NCI-H774 (cell line): ENCODE data around the gene ERCC5.

ENCODE experiments used
- DNase-seq: peaks from one replicate; lab custom pipeline; 2025; lab: John Stamatoyannopoulos, UW

ERCC5 gene

DNA sequence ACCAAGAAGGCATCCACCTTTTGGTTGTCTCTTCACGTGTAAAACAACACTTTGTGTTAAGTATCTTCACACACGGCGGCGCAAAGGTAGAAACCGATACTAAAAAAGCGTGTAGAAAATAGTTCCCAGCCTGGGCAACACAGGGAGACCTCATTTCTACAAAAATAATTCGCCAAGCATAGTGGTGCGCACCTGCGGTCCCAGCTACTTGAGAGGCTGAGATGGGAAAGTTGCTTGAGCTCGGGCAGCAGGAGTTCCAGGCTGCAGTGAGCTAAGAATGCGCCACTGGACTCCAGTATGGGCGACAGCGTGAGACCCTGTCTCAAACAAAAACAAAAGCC lies 573 bp upstream of the ERCC5 start:
- no peak for DNase-seq

DNA sequence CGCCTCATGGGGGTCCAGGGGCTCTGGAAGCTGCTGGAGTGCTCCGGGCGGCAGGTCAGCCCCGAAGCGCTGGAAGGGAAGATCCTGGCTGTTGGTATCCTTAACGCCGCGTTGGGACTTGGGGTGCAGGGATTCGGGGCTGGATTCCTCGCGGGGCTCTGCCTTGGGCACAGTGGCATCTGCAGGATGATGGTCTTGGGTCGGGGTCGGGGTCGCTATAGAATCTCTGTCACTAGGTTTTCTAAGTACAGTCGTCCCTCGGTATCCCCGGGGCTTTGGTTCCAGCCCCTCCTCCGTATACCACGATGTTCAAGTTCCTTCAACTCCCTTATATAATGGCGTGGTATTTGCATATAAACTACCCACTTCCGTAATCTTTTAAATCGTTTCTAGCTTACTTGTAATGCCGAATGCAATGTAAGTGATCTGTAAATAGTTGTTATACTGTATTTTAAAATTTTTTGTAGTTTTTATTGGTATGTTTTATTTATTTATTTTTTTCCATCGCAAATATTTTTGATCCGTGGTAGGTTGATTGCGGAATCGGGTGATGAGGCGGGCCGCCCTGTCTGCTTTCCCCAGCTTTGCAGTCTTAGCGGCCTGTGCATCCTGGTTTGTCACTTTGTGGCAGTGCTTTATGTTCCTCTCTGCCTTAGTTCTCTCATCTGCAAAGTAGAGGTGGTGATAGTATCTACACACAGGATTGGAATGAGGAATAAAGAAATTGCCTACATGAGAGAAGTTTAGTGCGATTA lies 606 bp downstream of the ERCC5 start:
- DNase-seq = no peak

DNA sequence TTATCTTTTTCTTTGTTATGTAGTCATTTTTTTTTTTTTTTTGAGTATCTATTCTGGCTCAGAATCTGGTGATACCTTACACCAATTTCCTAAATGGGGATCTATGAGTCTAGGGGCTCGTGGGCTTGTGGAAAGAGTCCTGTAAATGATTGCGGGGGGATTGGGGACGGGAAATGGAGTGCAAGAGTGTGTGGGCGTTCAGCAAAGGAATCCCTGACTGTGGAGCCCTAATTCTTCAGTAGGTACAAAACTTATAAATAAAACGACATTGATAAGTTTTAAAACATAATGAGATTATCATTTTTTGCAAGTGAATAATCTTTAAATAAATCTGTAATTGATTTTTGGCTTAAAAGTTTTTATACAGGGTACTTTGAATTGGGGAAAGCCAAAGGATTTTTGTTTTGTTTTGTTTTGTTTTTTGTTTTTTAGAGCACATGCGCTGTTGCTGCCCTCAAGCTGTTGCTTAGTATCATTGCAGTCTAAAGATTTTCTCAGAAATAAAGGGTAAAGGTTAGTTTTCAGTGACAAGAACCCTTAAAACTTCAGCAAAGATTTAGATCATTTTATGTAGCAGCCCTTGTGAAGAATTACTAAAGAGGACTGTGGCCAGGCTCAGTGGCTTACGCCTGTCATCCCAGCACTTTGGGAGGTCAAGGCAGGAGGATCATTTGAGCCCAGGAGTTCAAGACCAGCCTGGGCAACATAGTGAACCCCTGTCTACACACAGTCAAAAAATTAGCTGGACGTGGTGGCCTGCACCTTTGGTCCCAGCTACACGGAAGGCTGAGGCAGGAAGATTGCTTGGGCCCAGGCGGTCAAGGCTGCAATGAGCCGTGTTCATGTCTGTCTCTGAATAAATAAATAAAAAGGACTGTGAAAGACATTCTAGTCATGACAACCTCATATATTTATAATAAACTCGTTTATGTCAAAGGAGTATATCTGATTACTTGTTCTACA lies 1.7 kb downstream of the ERCC5 start:
- no peak for DNase-seq

DNA sequence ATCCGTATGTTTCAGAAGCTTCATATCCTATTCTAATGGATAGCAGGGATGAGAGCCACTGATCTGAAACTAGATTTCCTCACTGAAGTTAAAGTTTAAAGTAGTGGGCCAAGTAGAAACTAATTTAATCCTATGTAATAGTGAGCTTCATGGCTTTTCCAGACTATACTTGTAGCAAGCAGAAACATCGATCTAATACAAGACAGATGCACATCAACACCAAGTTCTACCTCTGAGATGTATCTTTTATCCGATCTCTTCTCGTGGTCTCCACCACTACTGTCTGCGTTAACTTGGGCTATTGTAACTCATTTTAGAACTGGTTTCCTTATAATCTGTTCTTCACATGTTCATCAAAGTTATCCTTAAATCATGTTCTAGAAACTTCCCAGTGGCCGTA lies 3.1 kb downstream of the ERCC5 start:
- DNase-seq = no peak

DNA sequence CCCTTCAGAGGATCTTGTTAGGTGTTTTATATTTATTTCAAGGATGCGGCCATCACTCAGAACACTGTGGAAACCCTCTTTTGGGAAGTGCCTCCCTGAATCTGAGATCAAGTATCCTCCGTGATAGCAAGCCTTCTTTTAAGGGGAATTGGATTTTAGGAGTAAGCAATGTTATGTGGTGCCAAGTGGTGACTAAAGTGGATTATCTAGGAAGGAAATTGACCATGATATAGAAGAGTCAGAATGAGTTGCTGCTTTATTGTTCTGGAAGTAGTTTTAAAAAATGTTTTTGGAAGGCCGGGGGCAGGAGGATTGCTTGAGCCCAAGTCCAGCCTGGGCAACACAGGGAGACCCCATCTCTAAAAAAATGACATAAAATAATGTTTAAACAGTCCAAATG lies 6.7 kb downstream of the ERCC5 start:
- DNase-seq = no peak

DNA sequence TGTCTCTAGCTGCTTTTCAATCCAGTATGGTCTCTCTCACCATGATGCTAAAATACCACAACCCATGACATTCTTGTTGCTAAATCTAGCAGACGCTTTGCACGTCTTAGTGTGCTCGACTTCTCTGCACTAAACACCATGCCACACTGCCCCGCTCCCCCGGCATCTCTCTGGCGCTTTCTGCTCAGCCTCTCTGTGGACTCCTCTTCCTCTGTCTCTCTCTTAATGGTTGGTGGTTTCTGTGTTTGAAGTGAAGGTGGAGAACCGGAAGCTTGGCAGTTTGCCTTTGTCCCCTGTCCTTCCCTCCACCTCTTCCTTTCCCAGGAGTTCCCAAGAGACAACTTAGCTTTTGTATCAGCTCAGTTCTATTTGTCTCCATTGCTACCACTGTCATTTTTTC lies 8.8 kb downstream of the ERCC5 start:
- DNase-seq = no peak

DNA sequence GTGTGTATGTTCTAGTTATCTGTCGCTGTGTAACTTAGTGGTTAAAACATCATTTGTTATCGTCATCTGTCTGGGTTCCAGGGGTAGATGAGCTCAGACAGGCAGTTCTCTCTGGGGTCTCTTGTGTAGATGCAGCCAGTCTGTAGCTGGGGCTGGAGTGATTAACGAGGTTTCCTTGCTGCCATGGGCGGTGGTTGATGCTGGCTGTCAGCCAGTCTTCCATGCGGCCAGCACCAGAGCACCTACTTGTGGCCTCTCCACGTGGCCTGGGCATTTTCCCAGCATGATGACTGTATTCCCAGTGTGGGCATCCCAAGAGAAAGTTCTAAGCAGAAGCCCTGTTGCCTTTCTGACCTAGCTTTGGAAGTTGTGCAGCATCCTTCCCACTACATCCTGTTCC lies 10.7 kb downstream of the ERCC5 start:
- no peak for DNase-seq

DNA sequence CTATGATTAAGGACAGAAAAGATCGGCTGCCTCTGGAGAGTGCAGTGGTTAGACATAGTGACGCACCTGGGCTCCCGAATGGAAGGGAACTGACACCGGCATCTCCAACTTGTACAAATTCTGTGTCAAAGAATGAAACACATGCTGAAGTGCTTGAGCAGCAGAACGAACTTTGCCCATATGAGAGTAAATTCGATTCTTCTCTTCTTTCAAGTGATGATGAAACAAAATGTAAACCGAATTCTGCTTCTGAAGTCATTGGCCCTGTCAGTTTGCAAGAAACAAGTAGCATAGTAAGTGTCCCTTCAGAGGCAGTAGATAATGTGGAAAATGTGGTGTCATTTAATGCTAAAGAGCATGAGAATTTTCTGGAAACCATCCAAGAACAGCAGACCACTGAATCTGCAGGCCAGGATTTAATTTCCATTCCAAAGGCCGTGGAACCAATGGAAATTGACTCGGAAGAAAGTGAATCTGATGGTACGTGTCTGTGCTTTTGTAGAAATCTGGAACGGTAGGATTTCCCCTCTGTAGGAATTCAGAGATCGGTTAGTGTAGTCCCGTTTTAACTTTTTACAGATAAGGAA lies 16.9 kb downstream of the ERCC5 start:
- no peak for DNase-seq

DNA sequence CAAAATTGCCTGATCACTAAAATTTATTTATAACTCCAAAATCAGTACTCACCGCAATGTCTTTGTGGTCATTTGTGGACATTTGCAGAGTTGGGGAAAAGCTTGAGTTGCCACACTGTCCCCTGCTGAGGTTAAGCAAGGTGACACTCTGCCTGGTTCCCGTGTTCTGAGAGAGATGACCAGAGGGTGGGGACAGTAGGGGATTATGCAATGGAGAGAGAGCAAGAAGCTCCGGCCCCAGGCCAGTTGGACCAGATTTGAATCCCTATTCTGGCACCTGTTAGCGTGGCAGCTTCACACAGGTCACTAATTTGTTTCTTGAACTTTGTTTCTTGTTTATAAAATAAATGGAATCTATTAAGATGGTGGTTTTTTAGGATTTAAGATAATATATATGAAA lies 17.8 kb downstream of the ERCC5 start:
- no peak for DNase-seq

DNA sequence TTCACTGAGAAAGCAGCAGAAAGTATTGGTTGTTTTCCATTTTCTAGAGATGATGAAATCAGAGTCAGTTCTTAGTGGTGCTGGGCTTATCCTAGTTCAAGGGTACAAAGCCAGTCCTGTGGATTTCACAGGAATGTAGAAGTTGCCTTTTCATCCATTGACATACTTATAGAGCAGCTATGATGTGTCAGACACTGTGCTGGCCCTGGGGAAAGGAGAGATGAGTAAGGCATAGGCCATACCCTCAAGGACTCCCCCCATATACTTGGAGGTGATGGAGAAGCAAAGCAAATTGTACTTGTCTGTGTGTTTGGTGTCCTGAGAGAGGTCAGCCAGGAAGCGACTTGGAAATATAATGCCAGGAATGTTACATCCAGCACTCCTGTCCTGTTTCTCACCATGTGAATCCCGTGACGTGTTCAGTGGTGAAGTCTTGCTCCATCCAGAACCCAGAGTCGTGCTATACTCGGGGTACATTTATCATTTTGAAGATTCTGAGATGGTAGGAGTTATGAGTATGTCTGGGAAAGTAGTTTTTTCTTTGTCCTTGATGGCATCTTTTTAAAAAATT lies 22.6 kb downstream of the ERCC5 start:
- no peak for DNase-seq

DNA sequence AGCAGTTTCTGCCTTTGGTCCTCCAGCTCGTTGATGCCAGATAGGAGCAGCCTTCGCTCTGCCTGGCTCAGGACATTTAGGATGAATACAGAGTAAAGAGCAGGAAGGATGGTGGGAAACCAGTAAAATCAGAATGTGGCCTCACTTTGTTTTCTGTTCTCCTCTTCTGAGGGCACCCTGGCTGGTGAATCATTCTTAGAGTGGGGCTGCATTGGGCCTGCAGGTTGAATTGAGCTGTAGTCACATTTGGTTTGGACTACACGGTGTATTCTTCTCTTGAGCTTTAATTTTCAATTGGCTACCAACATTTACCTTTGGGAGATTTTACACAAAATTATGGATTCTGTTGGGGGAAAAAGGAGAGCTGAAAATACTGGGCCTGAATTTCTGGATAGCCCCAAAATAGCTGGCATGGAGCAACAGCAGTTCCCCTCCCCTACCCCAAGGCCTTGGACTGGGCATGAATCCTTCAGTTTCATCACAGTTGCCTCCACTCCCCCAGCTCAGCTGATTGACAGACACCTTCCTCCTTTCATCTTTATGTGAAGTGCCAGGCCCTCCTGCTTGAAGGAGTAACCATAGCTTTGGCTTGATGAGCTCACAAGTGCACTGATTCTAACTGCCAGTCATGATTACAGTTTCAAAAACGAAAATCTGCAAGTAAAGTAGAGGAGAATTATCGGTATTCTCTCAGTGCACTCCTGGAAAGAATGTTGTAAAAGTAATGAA lies 24.3 kb downstream of the ERCC5 start:
- DNase-seq = no peak

DNA sequence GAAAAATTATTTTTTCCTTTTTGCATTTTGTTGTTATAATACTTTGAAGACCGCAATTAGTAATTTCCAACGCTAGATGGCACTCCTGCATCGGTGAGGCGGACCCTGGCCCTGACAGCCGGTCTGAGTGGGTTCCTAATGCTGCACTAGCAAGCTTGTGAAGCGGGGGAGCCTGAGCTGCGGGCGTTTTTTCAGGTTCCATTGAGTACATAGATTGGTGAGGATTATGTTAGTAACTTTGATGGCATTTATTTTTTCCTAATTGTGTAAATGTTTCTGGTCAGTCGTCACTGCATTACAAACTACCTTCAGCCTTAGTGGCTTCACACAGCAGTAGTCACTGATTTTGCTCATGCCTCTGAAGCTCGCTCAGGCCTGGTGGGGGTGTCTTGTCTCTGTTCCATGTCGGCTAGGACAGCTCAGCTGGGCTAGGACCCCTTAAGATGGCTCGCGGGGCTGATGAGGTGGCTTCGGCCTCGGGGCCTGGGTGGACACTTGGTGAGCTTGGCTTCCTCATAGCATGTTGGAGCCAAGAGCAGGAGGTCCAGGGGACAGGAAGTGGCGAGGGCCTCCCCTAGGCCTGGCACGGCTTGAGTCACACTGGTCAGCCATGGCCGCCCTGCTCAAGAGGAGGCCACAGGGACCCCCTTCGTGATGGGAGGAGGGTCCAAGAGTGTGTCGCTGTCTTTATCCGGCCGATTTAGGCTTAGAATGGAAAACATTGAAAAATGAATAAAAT lies 25.0 kb downstream of the ERCC5 start:
- no peak for DNase-seq

DNA sequence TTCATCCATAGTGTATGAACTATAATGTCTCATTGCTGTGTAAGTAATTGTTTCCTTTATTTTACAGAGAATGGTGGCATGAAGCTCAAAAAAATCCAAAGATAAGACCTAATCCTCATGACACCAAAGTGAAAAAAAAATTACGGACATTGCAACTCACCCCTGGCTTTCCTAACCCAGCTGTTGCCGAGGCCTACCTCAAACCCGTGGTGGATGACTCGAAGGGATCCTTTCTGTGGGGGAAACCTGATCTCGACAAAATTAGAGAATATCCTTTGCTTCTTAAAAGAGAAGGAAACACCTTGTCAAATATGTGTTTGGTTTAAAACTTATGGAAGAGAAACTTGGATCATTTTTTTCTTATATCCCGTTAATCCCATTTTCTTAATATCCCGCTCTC lies 26.3 kb downstream of the ERCC5 start:
- no peak for DNase-seq

DNA sequence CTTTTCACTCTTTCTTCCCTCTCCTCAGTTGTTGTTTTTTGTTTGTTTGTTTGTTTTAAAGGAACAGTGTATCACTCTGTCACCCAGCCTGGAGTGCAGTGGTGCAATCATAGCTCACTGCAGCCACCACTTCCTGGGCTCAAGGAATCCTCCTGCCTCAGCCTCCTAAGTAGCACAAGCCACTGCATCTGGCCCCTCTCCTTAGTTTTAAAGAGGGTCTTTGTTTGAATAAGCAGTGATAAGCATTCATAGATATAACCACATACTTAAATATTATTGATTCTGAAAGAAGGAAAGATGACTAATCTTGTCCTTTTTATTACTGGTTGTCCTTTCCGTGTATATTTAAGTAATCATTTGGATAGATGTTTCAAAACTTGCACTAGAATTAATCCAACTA lies 26.7 kb downstream of the ERCC5 start:
- DNase-seq = no peak

DNA sequence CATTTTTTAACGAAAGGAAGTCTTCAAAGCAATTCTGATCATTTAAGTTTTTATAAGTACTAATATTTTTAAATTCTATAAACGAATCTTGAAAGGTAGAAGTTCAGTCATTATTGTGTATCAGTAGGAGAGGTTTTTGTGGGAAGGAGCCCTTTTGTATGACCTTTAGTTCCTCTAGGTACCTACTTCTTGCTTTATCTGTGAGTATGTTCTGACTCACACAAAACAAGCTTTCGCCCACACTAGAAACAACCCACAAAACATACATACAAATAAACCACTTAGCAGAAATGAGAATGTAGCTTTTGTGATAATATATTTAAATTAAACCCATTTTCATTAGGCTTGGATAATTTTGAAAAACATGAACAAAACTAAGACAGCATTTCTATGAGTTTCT lies 27.8 kb downstream of the ERCC5 start:
- no peak for DNase-seq

DNA sequence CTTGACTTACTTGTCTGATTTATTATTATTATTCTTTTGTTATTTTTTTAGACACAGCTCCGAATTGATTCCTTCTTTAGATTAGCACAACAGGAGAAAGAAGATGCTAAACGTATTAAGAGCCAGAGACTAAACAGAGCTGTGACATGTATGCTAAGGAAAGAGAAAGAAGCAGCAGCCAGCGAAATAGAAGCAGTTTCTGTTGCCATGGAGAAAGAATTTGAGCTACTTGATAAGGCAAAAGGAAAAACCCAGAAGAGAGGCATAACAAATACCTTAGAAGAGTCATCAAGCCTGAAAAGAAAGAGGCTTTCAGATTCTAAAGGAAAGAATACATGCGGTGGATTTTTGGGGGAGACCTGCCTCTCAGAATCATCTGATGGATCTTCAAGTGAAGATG lies 29.4 kb downstream of the ERCC5 start:
- DNase-seq = no peak

DNA sequence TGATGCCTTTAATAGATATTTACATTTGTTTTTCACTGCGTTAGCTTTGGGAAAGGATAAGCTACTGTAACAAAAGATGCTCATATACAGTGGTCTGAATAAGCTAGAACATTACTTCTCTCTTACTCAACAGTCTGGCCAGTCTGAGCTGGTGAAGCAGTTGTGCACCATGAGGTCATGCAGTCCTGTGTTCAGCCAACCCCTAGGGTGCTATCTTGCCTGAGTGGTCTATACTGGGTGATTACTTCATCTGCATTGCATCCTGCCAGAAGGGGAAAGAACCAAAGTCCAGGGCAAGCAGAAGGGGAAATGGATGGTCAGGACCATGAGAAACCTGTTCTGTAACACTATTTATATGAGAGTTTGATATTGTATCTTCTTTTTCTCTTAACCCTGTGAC lies 31.5 kb downstream of the ERCC5 start:
- DNase-seq = no peak

DNA sequence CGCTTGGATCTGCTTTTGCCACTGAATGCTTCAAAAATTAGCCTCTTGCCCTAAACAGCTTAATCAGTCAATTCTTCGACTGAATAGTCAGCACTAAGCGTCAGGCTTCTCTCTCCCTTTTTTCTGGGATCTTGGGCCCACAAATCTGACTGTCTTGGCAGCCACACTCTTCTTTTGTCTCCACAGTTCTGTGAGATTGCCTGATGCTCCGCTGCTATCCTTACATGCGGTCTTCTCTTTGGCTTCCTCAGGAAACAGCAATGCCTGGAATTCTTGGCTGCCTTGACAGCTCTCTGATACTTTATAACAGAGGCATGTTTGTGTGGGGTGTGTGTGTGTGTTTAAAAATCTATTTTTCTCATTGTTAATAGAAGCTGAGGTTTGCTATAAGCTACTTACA lies 32.6 kb downstream of the ERCC5 start:
- no peak for DNase-seq

DNA sequence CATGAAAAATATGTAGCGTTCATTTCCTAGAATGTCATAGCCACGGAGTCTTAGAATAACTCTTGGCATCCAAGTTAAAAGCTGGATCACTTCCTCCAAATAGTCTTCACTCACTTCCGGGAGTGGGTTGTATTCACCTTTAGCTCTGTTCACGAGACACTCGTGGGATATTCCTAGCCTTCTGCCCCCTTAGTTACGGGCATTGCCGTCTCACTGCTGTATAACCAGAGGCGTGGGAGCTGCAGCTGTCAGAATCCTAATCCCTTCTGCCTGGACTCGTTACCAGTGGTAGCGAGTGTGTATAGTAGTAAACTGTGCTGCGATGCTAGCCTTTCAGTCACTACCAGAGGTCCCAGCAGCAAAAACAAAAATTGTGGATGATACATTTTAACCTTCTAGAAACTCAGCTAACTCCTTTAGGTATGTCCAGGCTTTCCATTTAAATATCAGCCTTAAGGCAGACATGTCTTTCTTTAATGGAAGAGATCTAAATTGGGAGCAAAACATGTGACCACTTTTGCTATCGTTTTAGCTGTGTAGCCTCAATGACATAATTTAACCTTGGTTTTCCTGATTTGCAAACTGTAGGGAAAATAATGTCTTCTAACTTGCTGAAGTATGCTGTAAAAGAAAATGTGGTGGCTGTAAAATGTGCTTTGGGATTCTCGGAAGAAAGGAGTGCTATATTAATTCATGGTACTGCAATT lies 34.1 kb downstream of the ERCC5 start:
- no peak for DNase-seq

DNA sequence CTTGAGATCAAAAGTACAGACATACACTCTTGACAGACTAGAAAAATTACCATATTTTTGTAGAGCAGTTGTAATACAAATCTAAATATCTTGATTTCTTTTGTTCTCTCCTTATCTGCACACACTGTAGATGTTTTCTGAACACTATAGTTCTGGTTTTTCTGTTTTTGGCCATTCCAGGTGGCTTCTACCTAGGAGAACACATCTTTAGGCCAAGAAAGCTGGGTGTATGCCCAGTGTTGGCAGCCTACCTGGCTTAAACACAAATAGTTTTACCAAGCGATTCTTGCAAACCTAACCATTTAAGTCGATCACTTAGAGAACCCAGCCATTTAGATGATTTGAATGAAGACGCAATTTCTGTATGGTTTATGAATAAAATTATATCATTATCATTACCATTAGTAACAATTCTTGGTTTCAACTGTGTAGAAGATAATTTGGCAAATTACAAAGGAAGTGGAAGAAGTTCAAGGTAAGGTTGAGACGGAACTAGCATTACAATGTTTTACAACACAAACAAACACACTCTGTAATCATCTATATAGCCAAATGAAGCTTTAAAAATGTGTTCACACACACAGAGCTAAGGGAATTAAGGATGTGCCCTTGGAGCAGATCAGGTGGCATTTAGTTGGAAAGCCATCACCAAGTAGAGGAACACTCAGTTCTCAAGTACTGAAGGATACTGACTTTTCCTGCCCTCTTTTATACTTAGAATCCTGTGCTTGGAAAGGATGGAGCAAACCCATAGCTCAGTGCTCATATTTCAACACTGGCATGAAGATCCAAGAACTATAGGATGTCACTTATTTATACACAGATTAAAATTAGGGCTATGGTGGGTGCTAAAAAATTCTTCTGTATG lies 36.2 kb downstream of the ERCC5 start:
- DNase-seq = no peak
